Measurements from ENCODE around the gene MKI67. TPM values are rescaled to one million over a fixed set of nuclear protein-coding genes. Genes with fewer than 3 reads are reported as not detected.

Gene MKI67
- total and polyA plus RNA-seq, 2 experiments from 2014 or later: 7.9 to 63.6 TPM

DNA sequence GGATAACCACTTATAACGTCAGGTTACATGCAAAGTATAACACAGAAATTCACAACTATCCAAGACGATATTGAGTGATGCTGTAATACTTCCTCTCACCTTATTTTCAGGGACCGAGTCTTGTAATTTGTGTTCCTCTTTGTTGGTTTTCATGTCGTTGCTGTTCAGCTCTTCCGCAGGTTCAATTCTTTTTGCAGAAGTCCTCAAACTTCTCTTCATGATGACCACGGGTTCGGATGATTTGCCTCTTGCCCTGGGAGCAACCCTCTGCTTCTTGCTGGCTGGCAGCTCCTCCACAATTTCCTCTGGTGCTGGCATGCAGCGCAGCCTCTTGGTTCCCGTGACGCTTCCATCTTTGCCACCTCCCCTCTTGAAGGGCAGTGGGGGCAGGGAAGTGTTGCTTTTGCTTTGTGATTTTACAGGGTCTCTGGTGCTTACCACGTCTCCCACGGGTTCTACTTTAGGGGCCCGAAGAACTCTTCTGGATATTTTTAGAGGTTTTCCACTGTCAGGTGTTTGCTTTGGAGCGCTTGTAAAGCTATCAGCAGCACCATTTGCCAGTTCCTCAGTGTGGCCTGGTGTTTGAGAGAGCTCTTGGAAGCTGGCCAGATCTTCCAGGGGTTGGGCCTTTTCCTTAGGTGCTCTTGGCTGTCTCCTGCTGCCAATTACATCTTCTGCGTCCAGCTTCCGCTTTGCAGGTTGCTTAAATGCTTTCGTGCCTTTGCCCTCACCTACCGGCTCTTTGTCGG, 23.6 kb downstream of the MKI67 start:
- peaks cover 11% of the 10 kb centered on the region for H3K36me3 ChIP-seq
- no peaks in the 10 kb centered on the region for H3K27me3 ChIP-seq
- no peak overlapping the region for H3K27ac ChIP-seq
- TF ChIP-seq, protein P1, sequence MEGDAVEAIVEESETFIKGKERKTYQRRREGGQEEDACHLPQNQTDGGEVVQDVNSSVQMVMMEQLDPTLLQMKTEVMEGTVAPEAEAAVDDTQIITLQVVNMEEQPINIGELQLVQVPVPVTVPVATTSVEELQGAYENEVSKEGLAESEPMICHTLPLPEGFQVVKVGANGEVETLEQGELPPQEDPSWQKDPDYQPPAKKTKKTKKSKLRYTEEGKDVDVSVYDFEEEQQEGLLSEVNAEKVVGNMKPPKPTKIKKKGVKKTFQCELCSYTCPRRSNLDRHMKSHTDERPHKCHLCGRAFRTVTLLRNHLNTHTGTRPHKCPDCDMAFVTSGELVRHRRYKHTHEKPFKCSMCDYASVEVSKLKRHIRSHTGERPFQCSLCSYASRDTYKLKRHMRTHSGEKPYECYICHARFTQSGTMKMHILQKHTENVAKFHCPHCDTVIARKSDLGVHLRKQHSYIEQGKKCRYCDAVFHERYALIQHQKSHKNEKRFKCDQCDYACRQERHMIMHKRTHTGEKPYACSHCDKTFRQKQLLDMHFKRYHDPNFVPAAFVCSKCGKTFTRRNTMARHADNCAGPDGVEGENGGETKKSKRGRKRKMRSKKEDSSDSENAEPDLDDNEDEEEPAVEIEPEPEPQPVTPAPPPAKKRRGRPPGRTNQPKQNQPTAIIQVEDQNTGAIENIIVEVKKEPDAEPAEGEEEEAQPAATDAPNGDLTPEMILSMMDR (IDR thresholded peaks at IDR 0.05; ENCODE audit: low read depth, low read length): no peak
- no peak for DNase-seq (ENCODE audit: low read depth in 1 of 2, low spot score in 1 of 2)
- no peaks in the 10 kb centered on the region for H3K9me3 ChIP-seq (ENCODE audit: low read depth)
- no peak overlapping the region for H3K4me3 ChIP-seq
- no peaks in the 10 kb centered on the region for H3K4me1 ChIP-seq (ENCODE audit: low read depth)

DNA sequence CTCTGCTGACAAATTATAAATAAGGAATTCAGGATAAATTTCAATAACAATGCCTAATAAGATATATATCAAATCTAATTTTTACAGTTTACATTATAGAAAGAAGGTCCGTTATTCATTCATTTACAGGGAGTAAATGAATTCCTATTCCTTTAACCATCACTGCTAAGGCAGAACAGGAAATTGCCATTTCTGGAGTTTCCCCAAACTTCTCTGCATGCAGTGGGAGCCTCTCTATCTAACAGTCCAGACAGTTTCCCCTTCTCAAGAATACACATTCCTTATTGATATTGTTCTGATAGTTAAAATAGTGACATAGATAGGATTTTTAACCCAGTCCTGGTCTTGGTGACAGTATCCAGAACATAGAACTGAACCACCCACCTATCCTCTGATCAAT, 24.3 kb downstream of the MKI67 start:
- H3K9me3 ChIP-seq (ENCODE audit: low read depth): no peaks in the 10 kb centered on the region

DNA sequence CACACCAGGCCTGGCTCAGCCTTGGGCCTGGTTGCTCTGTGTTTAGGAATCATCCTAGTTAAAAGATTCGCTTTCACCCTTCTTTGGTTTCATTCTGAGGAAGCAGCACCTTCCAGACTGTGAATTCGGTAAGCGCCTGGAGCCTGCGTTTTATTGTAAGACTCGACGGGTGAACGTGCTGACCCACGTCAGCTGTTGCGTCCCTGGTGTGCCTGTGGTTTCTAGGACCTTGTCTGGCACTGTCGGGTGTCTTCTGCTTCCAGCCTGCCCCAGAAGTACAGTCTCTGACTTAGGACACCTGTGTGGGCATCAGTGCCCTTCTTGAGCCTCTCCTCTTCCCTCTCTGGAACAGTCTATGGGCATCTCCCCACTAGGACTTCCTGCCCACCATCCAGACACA, 26.3 kb downstream of the MKI67 start:
- Histone ChIP-seq H3K9me3 (ENCODE audit: low read depth) (no peaks in the 10 kb centered on the region), H3K4me1 (ENCODE audit: low read depth) (no peaks in the 10 kb centered on the region), H3K27me3 (no peaks in the 10 kb centered on the region), H3K36me3 (peaks cover 9% of the 10 kb centered on the region), H3K27ac (no peak overlapping the region), H3K4me3 (no peak overlapping the region)
- no peak for DNase-seq (ENCODE audit: low read depth in 1 of 2, low spot score in 1 of 2)
- TF ChIP-seq, protein P1 (IDR thresholded peaks at IDR 0.05; ENCODE audit: low read depth, low read length): no peak

More for the DNA sequence above, 24.3 kb downstream of the MKI67 start:
- Histone ChIP-seq H3K27me3 (no peaks in the 10 kb centered on the region), H3K27ac (no peak overlapping the region), H3K4me1 (ENCODE audit: low read depth) (no peaks in the 10 kb centered on the region), H3K36me3 (peaks cover 11% of the 10 kb centered on the region), H3K4me3 (no peak overlapping the region)
- TF ChIP-seq, protein P1 (IDR thresholded peaks at IDR 0.05; ENCODE audit: low read depth, low read length): no peak
- DNase-seq (ENCODE audit: low read depth in 1 of 2, low spot score in 1 of 2): no peak

DNA sequence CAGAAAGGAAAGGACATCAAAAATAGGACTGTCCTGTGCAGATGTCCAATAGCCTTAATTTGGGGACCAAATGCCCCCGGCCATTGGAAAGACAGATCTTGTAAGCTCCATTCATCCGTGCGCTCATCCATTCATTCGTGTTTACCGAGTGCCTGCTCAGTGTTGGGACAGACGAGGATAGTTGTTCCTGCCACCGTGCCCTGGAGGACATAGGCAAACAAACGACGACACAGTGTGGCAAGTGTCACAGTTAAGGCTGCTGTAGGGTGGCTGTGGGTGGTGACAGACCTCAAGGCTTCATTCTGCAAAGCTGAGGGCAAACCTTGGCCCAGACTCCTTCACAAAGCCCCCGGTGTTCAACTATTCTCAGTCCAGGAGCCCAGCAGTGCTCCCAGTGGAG, 27.6 kb downstream of the MKI67 start:
- no peaks in the 10 kb centered on the region for H3K27me3 ChIP-seq
- no peaks in the 10 kb centered on the region for H3K9me3 ChIP-seq (ENCODE audit: low read depth)
- no peaks in the 10 kb centered on the region for H3K4me1 ChIP-seq (ENCODE audit: low read depth)
- peaks cover 9% of the 10 kb centered on the region for H3K36me3 ChIP-seq
- H3K4me3 ChIP-seq: no peak overlapping the region
- H3K27ac ChIP-seq: no peak overlapping the region
- no peak for DNase-seq (ENCODE audit: low read depth in 1 of 2, low spot score in 1 of 2)
- TF ChIP-seq, protein P1 (IDR thresholded peaks at IDR 0.05; ENCODE audit: low read depth, low read length): no peak

DNA sequence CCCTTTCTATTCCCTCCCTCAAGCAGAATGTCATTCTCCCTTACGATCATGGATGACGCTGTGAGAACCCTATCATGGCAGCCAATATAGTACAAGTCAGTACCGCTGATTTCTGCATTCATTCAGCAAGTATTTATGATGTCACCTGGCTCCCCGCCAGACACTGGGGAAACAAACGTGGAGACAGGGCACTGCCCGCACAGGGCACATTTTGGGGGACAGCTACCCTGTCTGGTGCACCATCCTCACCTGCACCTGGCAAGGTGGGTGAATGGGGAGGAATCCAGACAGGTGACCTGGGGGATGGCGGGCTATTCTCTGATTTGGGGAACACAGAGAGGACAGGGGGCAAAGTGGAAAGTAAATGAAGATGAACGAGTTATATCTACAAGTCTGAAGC, 28.4 kb downstream of the MKI67 start:
- no peaks in the 10 kb centered on the region for H3K27me3 ChIP-seq
- no peaks in the 10 kb centered on the region for H3K9me3 ChIP-seq (ENCODE audit: low read depth)
- TF ChIP-seq, protein P1 (IDR thresholded peaks at IDR 0.05; ENCODE audit: low read depth, low read length): no peak
- H3K27ac ChIP-seq: no peak overlapping the region
- no peaks in the 10 kb centered on the region for H3K4me1 ChIP-seq (ENCODE audit: low read depth)
- H3K4me3 ChIP-seq: no peak overlapping the region
- peak in 1 of 2 donors; percentile 12 for DNase-seq (ENCODE audit: low read depth in 1 of 2, low spot score in 1 of 2)
- peaks cover 9% of the 10 kb centered on the region for H3K36me3 ChIP-seq

Data from cardiac muscle cell (in vitro differentiated cells and primary cell).